Stimulated activated CD4-positive, alpha-beta T cell treated with anti-CD3 and anti-CD28 coated beads, Interleukin-4, amount 100 ng/mL, for 24 hours (primary cell): ENCODE measurements around the gene PEX11G.
A peak's percentile ranks its signal among the peaks of the same experiment; 100 is the strongest.

Experiments used
- DNase-seq: peaks from one replicate; pipeline ENCODE4 v3.0.0-alpha.2; 2020

PEX11G gene

DNA sequence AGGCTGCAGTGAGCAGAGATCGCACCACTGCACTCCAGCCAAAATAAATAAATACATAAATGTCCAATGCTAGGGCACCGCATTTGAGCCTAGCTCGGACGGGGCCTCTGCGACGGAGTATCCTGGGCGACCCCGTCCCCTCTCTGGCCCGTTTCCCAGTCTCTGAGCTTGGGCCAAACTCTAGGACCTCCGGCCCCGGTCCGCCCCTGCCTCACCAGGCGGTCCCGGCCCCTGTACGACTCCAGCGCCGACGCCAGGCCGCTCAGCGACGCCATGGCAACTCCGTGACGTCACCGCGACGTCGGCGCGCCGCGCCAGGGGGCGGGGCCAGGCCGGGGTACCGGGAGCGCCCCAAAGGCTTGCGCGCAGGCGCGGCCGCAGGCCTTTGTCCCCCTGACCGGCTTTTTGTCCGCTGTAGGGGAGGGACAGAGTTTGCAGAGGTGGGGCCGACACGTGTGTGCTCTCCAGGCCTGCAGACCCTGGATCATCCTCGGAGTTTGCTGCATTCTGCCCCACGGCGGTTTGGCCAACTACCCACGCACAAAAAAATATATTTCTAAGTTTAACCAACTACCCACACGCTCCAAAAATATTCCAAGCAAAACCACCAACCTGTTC is at the start of gene PEX11G:
Gene PEX11G (minus strand): TSS at position 300 of the 618 bp plus-strand sequence. CDS start 25 bp downstream, at position 275.
- peak; percentile 91 for DNase-seq

GRCh38 chr19:7535998-7536695 is 47.3 kb upstream of the PEX11G start:
- DNase-seq = no peak

DNA sequence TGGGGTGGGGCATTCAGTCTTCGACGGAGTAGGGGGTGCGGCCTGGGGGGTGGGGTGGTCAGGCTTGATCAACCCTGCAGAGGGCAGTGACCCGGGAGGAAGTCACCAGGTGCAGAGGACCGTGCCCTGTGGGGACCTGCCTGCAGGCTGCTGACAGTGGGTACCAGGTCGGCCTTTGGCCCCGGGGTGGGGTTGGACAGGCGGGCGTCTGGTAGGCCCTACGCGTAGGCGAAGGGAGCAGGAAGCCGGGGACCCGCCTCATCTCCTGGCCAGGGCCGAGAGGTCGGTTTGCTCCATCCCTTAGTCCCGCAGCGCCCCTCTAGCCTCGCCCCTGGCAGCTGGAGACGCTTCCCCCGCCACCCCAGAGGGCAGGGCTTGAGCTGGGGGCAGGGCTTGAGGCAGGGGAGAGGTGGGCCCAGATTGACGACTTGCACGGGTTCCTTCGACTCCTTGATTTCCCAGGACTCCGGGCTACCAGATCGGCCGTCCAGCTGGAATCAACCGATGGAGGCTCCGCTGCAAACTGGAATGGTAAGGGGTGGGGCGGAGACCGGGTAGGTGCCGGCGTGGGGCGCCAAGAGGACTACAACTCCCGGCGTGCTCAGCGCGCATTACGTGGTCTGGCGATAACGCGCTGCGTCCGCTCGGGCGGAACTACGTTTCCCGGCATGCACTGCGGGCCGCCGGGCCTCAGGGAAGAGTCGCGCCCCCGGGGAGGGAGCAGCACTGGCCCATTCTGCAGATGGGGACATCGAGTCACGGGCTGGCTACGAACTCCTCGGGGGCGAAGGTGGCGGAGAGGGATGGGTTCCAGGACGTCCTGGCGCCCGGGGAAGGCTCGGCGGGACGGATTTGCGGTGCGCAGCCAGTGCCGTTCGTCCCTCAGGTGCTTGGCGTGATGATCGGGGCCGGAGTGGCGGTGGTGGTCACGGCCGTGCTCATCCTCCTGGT is 46.5 kb upstream of the PEX11G start, which contains the start of gene PNPLA6:
Gene PNPLA6 (plus strand): TSS at position 671 of the 951 bp plus-strand sequence. CDS start 72 bp downstream, at position 743.
- DNase-seq = peak; percentile 94

DNA sequence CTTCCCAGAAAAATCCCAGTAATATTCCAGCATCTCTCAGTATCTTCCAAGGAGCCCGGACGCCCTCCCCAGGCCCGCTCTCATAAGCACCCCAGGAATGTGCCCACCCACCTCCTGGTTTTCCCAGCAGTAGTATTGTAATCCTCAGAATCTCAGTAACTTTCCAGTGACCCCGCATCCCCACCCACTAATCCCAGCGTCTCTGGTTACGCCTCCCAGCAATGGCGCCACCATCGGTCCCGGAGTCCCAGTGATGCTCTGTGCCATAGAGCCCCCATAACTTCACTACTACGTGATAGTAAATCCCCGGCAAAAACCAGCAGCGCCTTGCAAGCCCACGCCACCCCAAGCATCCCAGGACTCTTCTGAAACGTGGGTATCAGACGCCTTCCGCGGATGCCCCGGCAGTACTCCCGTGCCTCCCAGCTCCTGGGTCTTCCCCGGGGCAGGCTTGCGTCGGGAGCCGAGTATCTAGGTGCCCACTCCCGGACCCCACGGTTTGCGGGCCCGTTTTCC is 45.8 kb upstream of the PEX11G start:
- DNase-seq = peak; percentile 43

DNA sequence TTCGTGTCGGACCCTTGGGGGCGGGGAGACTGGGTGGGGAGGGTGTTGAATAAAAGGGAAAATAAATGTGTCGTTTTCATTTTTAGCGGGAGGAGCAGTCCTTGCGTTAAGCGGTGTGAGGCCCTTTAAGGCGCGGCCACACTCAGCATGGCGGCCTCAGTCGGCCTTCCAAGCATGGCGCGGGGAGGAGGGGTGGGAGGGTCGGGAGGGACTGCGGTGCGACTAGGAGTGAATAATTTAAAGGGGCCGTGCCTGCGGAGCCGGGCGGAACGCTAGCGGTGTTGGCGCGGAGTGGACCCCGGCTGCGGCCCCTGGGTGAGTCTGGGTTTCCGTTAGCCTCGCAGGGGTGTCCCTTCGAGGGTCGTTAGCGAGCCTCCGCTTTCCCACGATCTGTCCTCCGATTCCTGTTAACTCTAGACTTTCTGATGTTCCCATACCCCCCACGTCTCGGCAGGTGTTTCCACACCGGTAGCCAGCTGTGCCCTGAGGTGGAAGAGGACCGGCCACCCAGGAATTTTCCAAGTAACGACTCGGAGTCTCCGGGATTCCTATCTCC is 45.2 kb upstream of the PEX11G start:
- DNase-seq = peak; percentile 84

- DNase-seq = no peak
Observed at GRCh38 chr19:7533281-7533885, 44.5 kb upstream of the PEX11G start.

GRCh38 chr19:7529610-7530490 is 41.0 kb upstream of the PEX11G start:
- DNase-seq = no peak

GRCh38 chr19:7529246-7529600 is 40.4 kb upstream of the PEX11G start:
- no peak for DNase-seq

- no peak for DNase-seq
Observed at GRCh38 chr19:7528522-7529245, 39.8 kb upstream of the PEX11G start.

GRCh38 chr19:7528192-7528519 is 39.3 kb upstream of the PEX11G start:
- DNase-seq = no peak

DNA sequence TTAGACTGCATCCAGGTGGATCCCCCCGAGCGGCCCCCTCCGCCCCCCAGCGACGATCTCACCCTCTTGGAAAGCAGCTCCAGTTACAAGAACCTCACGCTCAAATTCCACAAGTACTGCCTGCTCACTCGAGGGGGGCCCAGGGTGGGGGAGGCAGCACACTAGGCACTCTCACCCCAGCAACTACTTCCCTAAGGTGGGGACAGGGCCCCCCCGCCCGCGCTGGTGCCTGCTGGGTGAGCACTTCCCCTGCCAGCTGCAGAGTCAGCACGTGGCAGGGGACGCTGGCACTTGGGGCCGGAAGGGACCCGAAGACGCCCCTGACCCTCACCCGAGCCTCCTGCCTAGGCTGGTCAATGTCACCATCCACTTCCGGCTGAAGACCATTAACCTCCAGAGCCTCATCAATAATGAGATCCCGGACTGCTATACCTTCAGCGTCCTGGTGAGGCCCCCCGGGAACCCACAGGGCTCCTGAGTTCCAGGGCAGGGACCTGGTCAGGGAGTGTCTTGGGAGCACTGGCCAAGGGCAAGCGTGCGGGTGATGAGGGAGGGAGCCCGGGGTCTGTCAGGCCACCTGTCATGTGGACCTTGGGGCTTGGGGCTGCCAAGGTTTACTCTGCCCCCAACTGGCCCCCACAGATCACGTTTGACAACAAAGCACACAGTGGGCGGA is 38.8 kb upstream of the PEX11G start:
- no peak for DNase-seq

- no peak for DNase-seq
Observed at GRCh38 chr19:7526059-7526929, 37.5 kb upstream of the PEX11G start.

DNA sequence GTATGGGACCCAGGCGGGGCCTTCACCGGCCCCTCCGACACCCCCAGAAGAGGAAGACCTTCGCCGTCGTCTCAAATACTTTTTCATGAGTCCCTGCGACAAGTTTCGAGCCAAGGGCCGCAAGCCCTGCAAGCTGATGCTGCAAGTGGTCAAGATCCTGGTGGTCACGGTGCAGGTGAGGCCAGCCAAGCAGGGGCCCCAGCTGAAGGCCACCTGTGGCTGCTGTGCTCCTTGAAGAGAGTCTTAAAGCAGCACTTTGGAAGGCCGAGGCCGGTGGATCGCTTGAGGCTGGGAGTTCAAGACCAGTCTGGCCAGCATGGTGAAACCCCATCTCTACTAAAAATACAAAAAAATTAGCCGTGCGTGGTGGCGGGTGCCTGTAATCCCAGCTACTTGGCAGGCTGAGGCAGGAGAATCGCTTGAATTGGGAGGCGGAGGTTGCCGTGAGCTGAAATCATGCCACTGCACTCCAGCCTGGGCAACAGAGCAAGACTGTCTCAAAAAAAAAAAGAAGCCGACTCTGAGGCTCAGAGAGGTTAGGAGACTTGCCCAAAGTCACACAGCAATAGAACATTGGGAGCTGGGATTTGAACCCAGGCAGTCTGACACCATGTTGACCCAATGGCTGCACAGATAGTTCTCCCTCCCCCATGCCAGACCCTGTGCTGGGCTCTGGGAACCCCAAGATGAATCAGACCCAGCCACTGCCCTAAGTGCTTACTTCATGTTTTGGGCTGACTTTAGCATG is 36.3 kb upstream of the PEX11G start:
- no peak for DNase-seq

DNA sequence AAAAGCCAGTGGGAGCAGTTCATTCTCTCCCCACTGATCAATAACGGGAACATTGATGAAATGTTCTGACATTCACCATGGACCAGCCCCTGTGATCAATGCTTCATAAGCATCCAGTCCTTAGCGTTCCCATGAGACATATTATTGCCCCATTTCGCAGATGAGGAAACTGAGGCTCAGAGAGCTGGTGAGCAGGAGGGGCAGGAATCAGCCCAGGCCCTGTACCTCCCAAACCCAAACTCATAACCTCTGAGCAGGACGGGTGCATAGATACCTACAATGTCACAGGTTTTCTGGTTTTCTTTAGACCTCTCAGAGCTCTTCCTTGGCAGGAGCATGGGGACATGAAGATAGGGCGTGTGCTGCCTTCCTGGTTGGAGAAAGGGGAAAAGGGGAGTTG is 35.7 kb upstream of the PEX11G start:
- DNase-seq = no peak

DNA sequence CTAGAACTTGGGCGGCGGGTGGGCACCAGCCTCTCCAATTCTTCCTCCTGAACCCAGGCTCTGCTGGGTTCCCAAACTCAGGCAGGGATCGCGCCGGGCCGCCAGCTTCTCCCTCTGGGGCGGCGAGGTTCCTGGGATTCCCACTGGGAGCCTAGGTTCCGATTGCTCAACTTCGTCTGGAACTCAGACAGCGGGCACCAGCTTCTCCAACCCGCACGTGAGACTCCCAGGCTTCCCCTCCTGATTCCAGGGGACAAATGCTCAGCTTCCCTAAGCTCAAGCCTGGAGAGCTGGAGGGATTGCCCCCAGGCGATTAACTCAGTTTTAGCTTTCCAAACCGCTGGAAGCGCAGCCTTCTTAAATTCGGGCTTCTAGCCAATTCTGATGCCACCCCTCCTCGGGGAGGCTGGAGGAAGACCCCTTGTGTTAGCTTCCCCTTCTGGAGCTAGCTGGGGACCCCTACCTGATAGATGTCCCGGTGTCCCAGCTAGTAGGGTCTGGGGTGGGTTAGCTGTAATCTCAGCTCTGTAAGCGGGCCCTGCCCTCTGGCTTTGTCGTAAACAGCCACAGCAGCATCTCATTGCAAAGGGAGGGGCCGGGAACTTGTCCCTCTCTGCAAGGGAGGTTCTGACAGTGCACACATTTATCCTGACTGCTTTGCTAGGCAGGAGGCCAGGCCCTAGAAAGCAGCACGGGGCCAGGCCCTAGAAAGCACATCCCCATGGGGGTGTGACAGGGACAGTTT is 34.3 kb upstream of the PEX11G start:
- DNase-seq = no peak

DNA sequence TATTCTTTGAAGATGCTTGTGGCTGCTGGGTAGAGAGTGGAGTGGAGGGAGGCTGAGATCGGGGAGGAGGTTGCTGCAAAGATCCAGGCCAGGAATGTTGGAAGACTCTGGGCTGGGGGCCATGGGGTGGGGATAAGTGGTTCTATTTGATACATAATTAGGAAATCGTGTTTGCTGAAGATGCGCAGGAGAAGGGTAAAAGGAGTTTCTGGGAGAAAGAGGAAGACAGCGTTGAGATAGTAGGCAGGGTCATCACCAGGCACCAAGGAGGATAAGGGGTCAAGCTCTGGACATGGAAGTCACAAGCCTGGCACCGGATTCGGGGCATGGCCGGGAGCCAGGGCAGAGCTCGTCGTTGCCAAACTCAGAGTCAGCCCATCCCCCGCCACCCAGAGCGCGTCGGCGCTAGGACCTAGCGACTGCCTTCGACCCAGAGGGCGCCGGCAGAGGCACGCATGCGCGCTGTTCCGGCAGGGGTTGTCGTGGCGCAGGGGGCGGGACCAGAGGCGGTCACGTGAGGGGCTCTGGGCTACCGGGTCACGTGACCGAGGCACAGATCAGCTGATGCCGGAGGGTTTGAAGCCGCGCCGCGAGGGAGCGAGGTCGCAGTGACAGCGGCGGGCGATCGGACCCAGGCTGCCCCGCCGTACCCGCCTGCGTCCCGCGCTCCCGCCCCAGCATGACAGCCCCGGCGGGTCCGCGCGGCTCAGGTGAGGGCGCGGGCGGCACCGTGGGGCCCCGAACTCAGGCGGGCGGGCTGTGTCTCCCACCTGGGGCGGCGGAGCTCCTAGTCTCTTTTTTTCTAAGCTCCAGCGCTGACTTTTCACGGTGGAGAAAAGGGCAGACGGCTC is 33.5 kb upstream of the PEX11G start, which contains the start of gene MCOLN1:
Gene MCOLN1 (plus strand): TSS at position 553 of the 851 bp plus-strand sequence. CDS start 127 bp downstream, at position 680.
- DNase-seq = peak; percentile 100
